Testis (tissue), 2 donors: ENCODE data around the gene H19.

ENCODE experiments used
- CTCF ChIP-seq, 3 experiments: fragments of 450-650 bp in 2 of 3; fragments of 200-600 bp in 1 of 3; sonication (generic) in 1 of 3; IDR thresholded peaks; one replicate each; pipeline ENCODE4 v1.5.1; 2016 to 2019; ENCODE audit warnings: antibody characterized with exemption in 3 of 3, mild to moderate bottlenecking in 2 of 3, moderate library complexity in 1 of 3
- POLR2A ChIP-seq: fragments of 450-650 bp; IDR thresholded peaks from one replicate; pipeline ENCODE4 v1.6.1; 2017; ENCODE audit warnings: antibody characterized with exemption, mild to moderate bottlenecking, moderate library complexity

GRCh38 chr11:2004466-2004865, 6.8 kb upstream of the H19 start:
- TF ChIP-seq POLR2A (no peak), CTCF (IDR thresholded peaks at IDR 0.05) (no peak)
